HG03066 (cell line): ENCODE measurements around the gene LSM3.
"Not testable (repeated sequence)": the region's sequence is repeated elsewhere in the genome, so short reads cannot be mapped to it uniquely, and the experiment has no call there.

Experiments used
- ATAC-seq: cut with Tn5 transposase; IDR thresholded peaks from one replicate; pipeline ENCODE4 v1.9.1; 2021; ENCODE audit warnings: low read depth; ENCODE audit not compliant: unreplicated experiment

Gene LSM3

DNA sequence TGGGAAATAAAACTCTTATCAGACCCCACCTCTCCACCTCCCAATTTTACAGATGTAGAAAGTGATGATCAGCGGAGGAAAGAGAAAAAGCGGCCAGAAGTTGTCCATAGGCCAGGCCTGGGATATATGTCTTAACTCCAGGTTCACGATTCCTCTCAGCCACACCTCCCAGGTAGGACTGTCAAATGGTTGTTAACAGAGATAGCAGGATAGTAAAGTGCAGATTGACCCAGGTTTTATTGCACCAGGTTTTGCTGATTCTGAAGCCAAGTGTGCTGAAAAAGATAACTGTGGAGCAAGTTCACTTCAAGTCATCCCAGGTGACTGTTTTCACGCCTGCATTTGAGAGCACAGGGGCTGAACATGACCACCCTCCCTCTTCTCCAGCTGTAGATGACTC, 36.1 kb downstream of the LSM3 start:
- ATAC-seq: no peak

DNA sequence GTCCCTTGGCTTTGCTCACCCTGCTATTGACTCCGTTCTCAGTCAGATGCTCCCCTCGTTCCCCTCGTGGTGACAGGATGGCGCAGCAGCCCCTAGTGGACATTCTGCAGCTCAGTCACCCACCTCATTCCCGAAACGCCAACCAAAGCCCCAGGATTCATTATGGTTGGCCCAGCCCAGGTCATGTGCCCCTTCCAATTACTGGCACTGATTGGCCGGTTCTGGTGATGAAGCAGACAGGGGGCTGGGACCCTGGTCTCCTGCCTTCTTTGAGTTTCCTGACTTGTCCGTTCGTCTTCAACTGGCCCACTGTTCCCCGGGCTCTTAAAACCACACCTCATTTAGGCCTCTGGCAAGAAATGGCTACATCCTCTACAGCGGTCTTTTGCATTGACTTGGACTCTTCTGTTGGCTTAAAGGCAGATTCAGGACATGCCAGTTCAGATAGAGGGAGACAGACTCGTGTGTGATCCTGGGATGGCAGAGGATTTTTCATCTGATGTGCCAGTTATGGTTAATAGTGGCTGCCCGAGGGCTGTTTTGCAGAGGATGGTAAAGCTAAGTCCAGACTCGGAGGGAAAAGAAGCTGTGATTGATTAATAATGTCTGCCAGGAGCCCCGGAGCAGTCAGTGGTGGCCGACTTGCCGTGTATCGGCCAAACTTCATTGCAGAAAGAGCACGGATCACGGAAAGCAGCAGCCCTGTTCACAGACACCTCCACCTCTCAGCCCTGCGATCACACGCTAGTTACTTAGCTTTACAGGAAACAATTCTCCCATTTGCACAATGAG, 37.8 kb downstream of the LSM3 start:
- ATAC-seq: no peak

DNA sequence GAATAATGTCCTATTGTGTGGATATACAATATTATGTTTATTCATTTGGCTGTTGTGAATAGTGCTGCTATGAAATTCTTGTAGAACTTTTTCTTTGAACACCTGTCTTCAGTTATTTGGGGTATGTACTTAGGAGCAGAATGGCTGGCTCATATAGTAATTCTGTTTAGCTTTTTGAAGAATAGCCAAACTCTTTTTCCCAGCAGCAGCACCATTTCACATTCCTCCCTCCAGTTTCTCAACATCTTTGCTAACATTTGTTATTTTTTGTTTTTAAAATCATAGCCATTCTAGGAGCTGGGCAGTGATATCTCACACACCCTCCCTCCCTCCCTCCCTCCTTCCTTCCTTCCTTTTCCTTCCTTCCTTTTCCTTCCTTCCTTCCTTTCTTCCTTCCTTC, 39.7 kb downstream of the LSM3 start:
- no peak for ATAC-seq

DNA sequence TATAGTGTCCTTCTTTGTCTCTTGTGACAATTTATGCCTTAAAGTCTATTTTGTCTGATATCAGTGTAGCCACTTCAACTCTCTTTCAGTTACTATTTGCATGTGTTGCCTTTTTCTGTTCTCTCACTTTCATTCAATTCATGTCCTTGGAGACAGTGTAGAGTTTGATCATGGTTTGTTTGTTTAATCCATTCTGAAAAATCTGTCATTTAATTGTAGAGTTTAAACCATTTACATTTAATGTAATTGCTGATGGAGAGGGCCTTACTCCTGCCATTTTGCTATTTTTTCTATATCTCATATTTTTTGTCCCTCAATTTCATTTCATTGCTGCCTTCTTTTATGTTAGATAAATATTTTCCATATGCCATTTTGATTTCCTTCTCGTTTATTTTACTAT, 42.3 kb downstream of the LSM3 start:
- ATAC-seq: no peak

GRCh38 chr3:14221902-14222301, 43.3 kb downstream of the LSM3 start:
- ATAC-seq: no peak

DNA sequence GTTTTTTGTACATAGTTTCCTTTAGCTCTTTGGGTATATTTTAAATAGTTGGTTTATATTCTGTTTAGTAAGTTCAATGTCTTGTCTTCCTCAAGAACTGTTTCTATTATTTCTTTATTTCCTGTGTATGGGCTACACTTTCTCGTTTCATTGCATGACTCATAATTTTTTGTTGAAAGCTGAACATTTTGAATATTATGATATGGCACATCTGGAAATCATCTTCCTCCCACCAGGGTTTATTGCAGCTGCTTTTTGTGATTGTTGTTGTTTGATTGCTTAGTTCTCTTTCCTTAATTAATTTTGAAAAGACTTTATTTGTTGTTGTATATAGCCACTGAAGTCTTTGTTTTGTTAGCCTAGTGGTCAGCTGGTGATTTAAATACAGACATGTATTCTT, 43.8 kb downstream of the LSM3 start:
- ATAC-seq: no peak

GRCh38 chr3:14222900-14223594, 44.4 kb downstream of the LSM3 start:
- ATAC-seq: no peak

DNA sequence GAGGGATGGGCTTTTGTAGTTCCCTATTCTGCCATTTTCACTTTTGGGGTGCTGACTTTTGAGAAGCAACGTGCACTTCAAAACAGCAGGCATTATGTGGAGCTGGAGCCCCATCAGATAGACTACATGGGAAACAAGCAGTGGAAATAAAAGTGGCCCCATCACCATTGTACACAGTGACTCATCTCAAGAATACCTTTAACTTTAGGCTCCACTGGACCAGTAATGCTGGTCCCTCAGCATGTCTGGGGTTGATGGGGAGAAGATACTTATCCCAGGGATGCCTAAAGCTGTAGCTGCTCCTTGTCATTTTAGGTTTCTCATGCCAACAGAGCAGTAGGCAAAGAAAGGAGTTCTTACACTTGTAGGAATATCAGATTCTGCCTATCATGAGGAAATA, 45.0 kb downstream of the LSM3 start:
- ATAC-seq: no peak

DNA sequence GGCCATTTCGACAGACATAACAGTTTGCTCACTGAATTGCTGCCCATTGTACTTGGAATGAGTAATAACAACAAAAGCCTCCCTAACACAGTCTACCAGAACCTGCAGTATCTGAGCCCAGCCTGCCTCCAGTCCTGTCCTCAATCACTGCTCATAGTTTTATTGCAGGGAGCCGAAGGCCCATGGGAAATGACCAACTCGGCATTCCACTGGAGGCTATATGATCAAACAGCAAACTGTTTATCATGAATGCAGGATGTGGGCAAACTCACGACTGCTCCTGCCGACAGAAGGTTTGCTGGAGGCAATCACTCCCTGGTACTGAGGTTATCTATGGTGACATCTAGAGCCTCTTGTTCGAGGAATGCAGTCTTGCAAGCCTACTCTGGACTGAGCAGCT, 46.3 kb downstream of the LSM3 start:
- no peak for ATAC-seq

GRCh38 chr3:14225421-14225820, 46.8 kb downstream of the LSM3 start:
- no peak for ATAC-seq

- not testable (repeated sequence) for ATAC-seq
Measured at GRCh38 chr3:14226351-14226750, 47.7 kb downstream of the LSM3 start.

GRCh38 chr3:14227856-14228255, 49.2 kb downstream of the LSM3 start:
- ATAC-seq: no peak

DNA sequence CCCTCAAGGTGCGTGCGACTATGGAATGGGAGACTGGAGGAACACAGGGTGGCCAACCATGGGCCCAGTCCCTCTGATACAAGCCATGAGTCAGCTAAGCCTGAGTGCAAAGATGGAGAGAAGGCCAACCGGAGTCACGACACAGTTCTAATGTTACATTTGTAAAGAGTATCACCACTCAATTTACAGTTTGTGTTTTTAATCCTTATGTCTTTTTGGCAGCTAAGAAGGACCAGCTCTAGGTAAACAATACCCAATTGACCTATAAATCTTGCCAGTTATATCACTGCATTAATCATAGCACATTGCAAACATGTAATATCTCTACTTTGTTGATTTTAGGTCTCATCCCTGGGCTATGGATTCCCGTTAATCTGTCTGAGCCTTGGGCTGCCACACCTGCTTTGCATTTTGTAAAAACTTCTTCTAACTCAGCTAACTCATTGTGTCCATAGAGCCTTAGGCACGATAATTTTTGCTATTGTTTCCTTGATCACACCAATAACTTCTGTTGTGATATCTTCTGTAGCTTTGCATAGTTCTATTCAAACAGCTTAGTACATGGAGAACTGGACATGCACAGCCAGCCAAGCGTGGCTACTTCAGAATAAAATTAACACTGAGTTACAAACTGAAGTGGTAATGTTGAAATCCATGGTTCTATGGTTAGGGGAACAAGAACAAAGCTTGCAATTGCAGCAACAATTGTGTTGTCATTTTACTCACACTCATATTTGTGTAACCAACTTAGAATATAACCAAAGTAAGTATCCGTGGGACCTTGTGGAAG, 50.3 kb downstream of the LSM3 start:
- ATAC-seq: no peak

DNA sequence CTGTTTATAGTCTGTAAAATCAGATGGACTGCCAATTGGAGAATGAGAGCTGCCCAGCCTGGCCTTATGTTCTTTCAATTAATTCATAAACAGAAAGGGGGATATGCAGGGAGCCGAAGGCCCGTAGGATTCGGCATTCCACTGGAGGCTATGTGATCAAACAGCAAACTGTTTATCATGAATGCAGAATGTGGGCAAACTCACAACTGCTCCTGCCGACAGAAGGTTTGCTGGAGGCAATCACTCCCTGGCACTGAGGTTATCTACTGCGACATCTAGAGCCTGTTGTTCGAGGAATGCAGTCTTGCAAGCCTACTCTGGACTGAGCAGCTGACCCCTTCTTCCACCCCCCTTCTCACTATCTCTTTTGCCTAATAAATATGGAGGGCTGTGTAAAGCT, 51.1 kb downstream of the LSM3 start:
- ATAC-seq: not testable (repeated sequence)

DNA sequence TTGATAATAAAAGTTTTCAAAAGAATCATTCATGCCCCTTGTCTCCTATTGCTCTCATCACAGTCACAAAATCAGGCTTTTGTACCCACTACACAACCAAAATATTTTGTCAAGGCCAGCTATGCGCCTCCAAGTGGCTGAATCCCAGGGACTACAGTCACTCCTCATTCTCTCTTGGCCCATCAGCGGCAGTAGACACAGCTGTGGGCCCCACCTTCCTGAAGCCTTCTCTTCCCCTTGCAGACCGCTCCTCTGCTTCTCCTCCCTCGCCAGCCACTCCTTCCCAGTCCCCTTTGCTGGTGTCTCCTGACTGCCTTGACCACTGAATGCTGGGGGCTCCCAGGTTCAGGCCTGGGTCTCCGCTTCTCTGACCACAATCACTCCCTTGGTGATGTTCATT, 52.1 kb downstream of the LSM3 start:
- ATAC-seq: no peak

DNA sequence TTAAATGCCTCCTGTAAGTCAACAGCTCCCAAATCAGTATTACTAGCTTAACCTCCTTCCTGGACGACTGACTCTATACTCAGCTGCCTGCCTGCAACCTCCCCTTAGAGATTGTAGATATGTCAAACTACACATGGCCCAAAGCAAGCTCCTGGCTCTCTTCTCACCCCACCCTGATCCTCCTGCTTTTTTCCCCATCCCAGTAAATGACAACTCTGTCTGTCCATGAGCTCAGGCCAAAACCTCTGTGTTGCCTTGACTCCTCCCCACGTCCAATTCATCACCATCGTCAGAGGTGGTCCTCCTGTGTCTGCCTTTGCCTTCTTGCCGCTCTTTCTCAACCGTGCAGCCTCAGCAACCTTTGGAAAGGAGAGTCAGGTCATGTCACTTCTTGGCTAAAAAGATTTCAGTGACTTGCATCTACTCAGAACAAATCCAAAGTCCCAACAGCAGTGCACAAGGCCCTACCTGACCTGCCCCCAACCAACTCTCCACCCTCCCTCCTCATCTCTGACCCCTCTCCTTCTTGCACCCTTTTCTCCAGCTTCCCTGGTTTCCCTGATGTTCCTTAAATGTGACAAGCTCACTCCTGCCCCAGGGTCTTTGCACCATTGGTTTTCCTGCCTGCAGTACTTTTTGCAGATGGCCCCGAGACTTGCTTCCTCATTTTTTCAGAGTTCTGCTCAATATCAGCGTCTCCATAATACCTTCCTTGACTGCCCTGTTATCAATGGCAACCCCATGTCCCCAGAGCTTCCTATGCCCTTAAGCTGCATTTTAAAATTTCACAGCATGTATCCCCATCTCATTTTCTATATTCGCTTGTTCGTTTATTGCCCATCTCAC, 52.8 kb downstream of the LSM3 start:
- no peak for ATAC-seq

GRCh38 chr3:14231998-14232501, 53.4 kb downstream of the LSM3 start:
- no peak for ATAC-seq

DNA sequence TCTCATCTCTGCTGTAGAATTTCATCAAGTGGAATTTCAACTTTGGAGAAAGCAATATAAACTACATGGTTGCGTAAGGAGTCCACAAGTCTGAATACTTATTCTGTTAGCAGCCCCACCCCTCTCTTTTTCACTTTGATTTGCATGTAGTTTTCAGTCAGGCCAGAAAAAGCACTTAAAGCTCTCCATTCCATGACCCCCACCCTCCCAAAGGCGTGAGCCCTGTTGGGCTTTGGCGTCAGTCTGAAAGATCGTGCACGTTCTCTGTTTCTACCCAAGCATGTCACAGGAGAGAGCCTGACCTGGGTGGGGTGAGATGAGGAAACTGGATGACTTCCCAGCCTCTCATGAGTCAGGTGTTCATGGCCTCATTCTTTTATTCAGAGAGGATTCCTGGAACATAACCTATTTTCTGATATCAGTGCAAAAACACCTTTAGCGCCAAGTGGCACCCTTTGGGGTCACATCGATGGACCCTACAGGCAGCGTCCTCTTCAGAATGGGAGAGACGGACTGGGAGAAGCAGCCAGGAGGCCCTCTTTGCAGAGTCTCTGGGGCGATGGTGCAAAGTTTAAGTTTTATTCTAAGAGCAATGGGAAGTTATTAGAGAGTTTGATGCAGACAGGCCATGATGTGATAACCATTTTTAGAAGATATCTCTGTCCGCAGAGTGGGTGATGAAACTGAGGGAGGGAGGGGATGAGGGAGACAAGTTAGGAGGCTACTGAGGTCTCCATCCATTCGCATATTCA, 55.8 kb downstream of the LSM3 start:
- ATAC-seq: no peak

DNA sequence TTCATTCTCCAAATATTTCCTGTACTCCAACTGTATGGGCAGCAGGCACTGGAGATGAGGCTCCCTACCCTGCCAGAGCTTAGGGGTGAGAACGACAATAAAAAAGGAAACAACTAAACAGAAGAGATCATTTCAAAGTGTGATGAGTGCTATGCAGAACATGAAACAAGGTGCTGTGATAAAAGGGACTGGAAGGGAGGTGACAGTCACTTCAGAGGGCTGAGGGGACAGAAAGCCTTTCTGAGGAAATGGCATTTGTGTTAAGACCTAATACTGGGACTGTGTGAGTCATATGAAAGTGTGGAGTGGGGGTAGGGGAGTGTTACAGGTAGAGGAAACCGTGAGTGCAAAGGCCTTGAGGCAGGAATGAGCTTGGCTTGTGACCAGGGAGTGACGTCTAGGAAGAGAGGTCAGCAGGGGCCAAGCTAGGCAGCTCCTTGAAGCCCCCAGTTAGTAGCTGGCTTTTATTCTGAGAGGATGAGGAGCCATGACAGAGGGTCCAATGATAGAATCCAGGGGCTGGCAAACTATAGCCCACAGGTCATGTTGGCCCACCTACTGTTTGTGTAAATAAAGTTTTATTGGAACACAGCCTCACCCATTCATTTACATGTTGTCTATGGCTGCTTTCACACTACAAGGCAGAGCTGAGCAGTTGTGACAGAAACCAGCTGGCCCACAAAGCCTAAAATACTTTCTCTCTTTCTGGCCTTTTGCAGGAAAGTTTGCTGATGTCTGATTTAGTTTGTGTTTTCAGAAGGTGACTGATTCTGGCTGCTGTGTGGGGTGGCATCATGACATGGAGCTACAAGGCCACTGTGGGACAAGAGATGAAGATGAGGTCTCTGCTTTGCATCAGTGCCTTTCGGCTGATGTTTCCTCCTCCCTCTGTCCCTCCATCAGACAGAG, 56.6 kb downstream of the LSM3 start:
- no peak for ATAC-seq
